CMK (cell line): ENCODE results near the gene TELO2.

ENCODE experiments used
- DNase-seq: peaks from one replicate; pipeline ENCODE4 v3.0.0-alpha.2; 2010; ENCODE audit warnings: low read depth

TELO2 gene

GRCh38 chr16:1492923-1493745, at the start of gene TELO2:
Gene TELO2, plus strand, starts transcription at chr16:1493360. Its CDS starts 922 bp downstream, at chr16:1494282.
- DNase-seq = peak; percentile 39

- no peak for DNase-seq
Measured at GRCh38 chr16:1443403-1443973, 49.7 kb upstream of the TELO2 start.

- DNase-seq = no peak
Measured at GRCh38 chr16:1443980-1444729, 49.0 kb upstream of the TELO2 start, which contains the start of gene CCDC154. Gene CCDC154, minus strand, starts transcription at chr16:1444556. Its CDS starts 234 bp downstream, at chr16:1444322.

- DNase-seq = no peak
Measured at GRCh38 chr16:1444730-1445517, 48.2 kb upstream of the TELO2 start.

GRCh38 chr16:1445518-1446203, 47.5 kb upstream of the TELO2 start:
- no peak for DNase-seq

- no peak for DNase-seq
Measured at GRCh38 chr16:1446296-1447080, 46.7 kb upstream of the TELO2 start.

- no peak for DNase-seq
Measured at GRCh38 chr16:1447965-1448364, 45.2 kb upstream of the TELO2 start.

- no peak for DNase-seq
Measured at GRCh38 chr16:1448536-1449116, 44.5 kb upstream of the TELO2 start.

- no peak for DNase-seq
Measured at GRCh38 chr16:1449201-1449788, 43.9 kb upstream of the TELO2 start.

GRCh38 chr16:1450218-1450617, 42.9 kb upstream of the TELO2 start:
- no peak for DNase-seq

GRCh38 chr16:1450841-1451240, 42.3 kb upstream of the TELO2 start:
- no peak for DNase-seq

GRCh38 chr16:1451702-1452392, 41.3 kb upstream of the TELO2 start:
- no peak for DNase-seq

- no peak for DNase-seq
Measured at GRCh38 chr16:1452530-1452929, 40.6 kb upstream of the TELO2 start.

GRCh38 chr16:1453316-1453715, 39.8 kb upstream of the TELO2 start:
- DNase-seq = no peak

GRCh38 chr16:1454561-1454960, 38.6 kb upstream of the TELO2 start:
- no peak for DNase-seq

GRCh38 chr16:1455190-1456171, 37.7 kb upstream of the TELO2 start:
- no peak for DNase-seq

GRCh38 chr16:1456951-1457350, 36.2 kb upstream of the TELO2 start:
- DNase-seq = no peak
